K562 (cell line): ENCODE measurements around the gene PRR35.

Experiments
- DEAF1 ChIP-seq: fragments of 450-650 bp; formaldehyde crosslinking; IDR thresholded peaks from 2 replicates; pipeline ENCODE4 v1.4.0; 2020; ENCODE audit warnings: mild to moderate bottlenecking, moderate library complexity
- POLR2A ChIP-seq: fragments of 450-650 bp; conservative IDR thresholded peaks from 2 replicates; pipeline ENCODE4 v1.6.1; 2016
- ZNF253 ChIP-seq: fragments of 250-450 bp; sonication (Bioruptor Pico); conservative IDR thresholded peaks from 2 replicates; pipeline ENCODE4 v1.6.1; 2021; ENCODE audit warnings: mild to moderate bottlenecking
- ZNF282 ChIP-seq: sonication (generic); formaldehyde crosslinking; IDR thresholded peaks from 2 replicates; pipeline ENCODE4 v1.8.1; 2023; ENCODE audit warnings: missing genetic modification reagents

GRCh38 chr16:608019-608418, 47.8 kb downstream of the PRR35 start:
- TF ChIP-seq ZNF253 (CRISPR knock-in tag) = no peak
- no peak for TF ChIP-seq DEAF1 (CRISPR knock-in tag)
- no peak for TF ChIP-seq ZNF282
- no peak for TF ChIP-seq POLR2A
